Spleen (tissue), 11 donors: Measurements from ENCODE around the gene LPCAT1. TPM values are rescaled to one million over a fixed set of nuclear protein-coding genes. Genes with fewer than 3 reads are reported as not detected.
A peak's percentile ranks its signal among the peaks of the same experiment; 100 is the strongest.

Experiments used
- DNase-seq: peaks from one replicate; pipeline ENCODE4 v3.0.0-alpha.2; 2020
- H3K27ac ChIP-seq, 8 donors: fragments of 200-600 bp; sonication (generic) in 7 of 8; 1 replicate in 4 of 8; 2 replicates in 4 of 8; pipeline versions ENCODE4 v1.5.0 to v1.8.0; 2016 to 2021; ENCODE audit warnings: inconsistent platforms in 4 of 8, mild to moderate bottlenecking in 4 of 8, moderate library complexity in 1 of 8
- H3K27me3 ChIP-seq, 7 donors: fragments of 200-600 bp; sonication (generic) in 6 of 7; replicated peaks in 1 of 7; 1 replicate in 4 of 7; 2 replicates in 3 of 7; pipeline versions ENCODE4 v1.5.0 to v1.8.0; 2016 to 2021; ENCODE audit warnings: inconsistent platforms in 3 of 7, mild to moderate bottlenecking in 1 of 7
- H3K36me3 ChIP-seq, 6 donors: fragments of 200-600 bp; sonication (generic) in 5 of 6; 1 replicate in 4 of 6; 2 replicates in 2 of 6; pipeline versions ENCODE4 v1.5.0 to v1.8.0; 2016 to 2021; ENCODE audit warnings: inconsistent platforms in 2 of 6
- H3K4me1 ChIP-seq, 6 donors: fragments of 200-600 bp; sonication (generic) in 5 of 6; 1 replicate in 3 of 6; 2 replicates in 3 of 6; pipeline versions ENCODE4 v1.5.0 to v1.8.0; 2016 to 2021; ENCODE audit warnings: inconsistent platforms in 3 of 6
- H3K4me3 ChIP-seq, 8 donors: fragments of 200-600 bp; sonication (generic) in 7 of 8; 1 replicate in 4 of 8; 2 replicates in 4 of 8; pipeline versions ENCODE4 v1.5.0 to v1.8.0; 2016 to 2021; ENCODE audit warnings: inconsistent platforms in 4 of 8, mild to moderate bottlenecking in 4 of 8, moderate library complexity in 2 of 8
- H3K9me3 ChIP-seq, 8 donors: fragments of 200-600 bp; sonication (generic) in 7 of 8; 1 replicate in 4 of 8; 2 replicates in 4 of 8; pipeline versions ENCODE4 v1.5.0 to v1.8.0; 2016 to 2021; ENCODE audit warnings: inconsistent platforms in 4 of 8
- CTCF ChIP-seq, 11 experiments: fragments of 200-600 bp in 7 of 11; fragments of 450-650 bp in 4 of 11; sonication (generic) in 4 of 11; IDR thresholded peaks in 8 of 11; conservative IDR thresholded peaks in 3 of 11; 1 replicate in 7 of 11; 2 replicates in 4 of 11; pipeline versions ENCODE4 v1.4.0 to v1.8.0; 2016 to 2021; ENCODE audit warnings: antibody characterized with exemption in 11 of 11, inconsistent platforms in 4 of 11, mild to moderate bottlenecking in 1 of 11
- POLR2A ChIP-seq, 3 donors: fragments of 450-650 bp; IDR thresholded peaks; one replicate each; pipeline ENCODE4 v1.5.1; 2017; ENCODE audit warnings: antibody characterized with exemption in 3 of 3, mild to moderate bottlenecking in 1 of 3
- POLR2AphosphoS5 ChIP-seq, 3 donors: sonication (generic); formaldehyde crosslinking; IDR thresholded peaks; one replicate each; pipeline ENCODE4 v1.5.1; 2017; ENCODE audit warnings: antibody characterized with exemption in 3 of 3
- WGBS, 5 donors: extraction: QIAGEN DNeasy Blood & Tissue Kit in 3 of 5; methylation state at CpG; one replicate each; pipeline versions ENCODE4 v1.1.5 to v1.1.7; 2013 to 2018; 5-methylcytosine and 5-hydroxymethylcytosine counted together
- intact Hi-C: fragments of 100-400 bp; cut with DNase I; formaldehyde crosslinking; loops from one replicate; pipeline ENCODE4 v1.15.0; 2023; ENCODE audit warnings: low total_unique reads
- polyA plus RNA-seq, 3 donors: library from polyadenylated mRNA; stranded (reverse); fragments of 200-250 nt; gene quantifications; one replicate each; pipeline ENCODE4 v1.2.1, GENCODE V29; 2013
- total RNA-seq, 7 donors: library from RNA; depleted of rRNA in 3 of 7; stranded (reverse); fragments of >200 nt in 3 of 7; fragmentation: NEBNext Ultra II Directional in 4 of 7; extraction: Animal tissue kit (Norgen Biotek cat#: 25700) in 4 of 7; gene quantifications; one replicate each; pipeline versions ENCODE4 v1.1.0 to v1.2.1, GENCODE V29; 2016 to 2021
- donor health status: healthy with polysubstance abuse.
- donor health status: DM: no; HTN: no; CAD: no; lungs with moderate emphysema.
- donor health status: DM: no; HTN: no; CAD: no.
- donor health status: Bipolar disorder and iron deficiency.
- donor health status: healthy.
- donor health status: DM: no; HTN: no; CAD: no.
- donor health status: DM: yes; HTN: yes; CAD: no.

Gene LPCAT1
- total and polyA plus RNA-seq, 10 donors, result 52.2 to 322 (median 174) TPM

- no peaks in the 10 kb centered on the region for H3K27me3 ChIP-seq
- DNase-seq, result no peak
- H3K27ac ChIP-seq, result peak overlapping the region; percentile 49 to 96 (median 84)
- H3K36me3 ChIP-seq, result peaks cover 2 to 89% (median 58%) of the 10 kb centered on the region in 6 donors
- WGBS, 5 donors, result 56 to 79% (median 70%) methylated on average over 22 to 26 of the region's 26 CpGs
- intact Hi-C loops, result no loop called here
- no peaks in the 10 kb centered on the region for H3K9me3 ChIP-seq
- H3K4me1 ChIP-seq, result peaks cover 29 to 95% (median 81%) of the 10 kb centered on the region in 6 donors
- TF ChIP-seq CTCF (IDR thresholded peaks at IDR 0.05 in 8 of 11, conservative IDR thresholded peaks at IDR 0.05 in 3 of 11) (no peak), POLR2AphosphoS5 (IDR thresholded peaks at IDR 0.05) (peak; percentile 53 to 65 (median 53))
- peak overlapping the region in 1 of 8 donors; percentile 58 for H3K4me3 ChIP-seq
Observed at GRCh38 chr5:1481266-1481958, 42.3 kb downstream of the LPCAT1 start.

- H3K4me3 ChIP-seq, result peak overlapping the region in 1 of 8 donors; percentile 58
- peak overlapping the region; percentile 49 to 96 (median 84) for H3K27ac ChIP-seq
- no peak for TF ChIP-seq POLR2AphosphoS5 (IDR thresholded peaks at IDR 0.05)
- TF ChIP-seq CTCF (IDR thresholded peaks at IDR 0.05 in 8 of 11, conservative IDR thresholded peaks at IDR 0.05 in 3 of 11), result no peak
- TF ChIP-seq POLR2A (IDR thresholded peaks at IDR 0.05), result no peak
- no peaks in the 10 kb centered on the region for H3K27me3 ChIP-seq
- peak; percentile 78 for DNase-seq
- intact Hi-C loops, result no loop called here
- WGBS, 5 donors, result 66 to 90% (median 79%) methylated on average over 12 of the region's 12 CpGs
- H3K36me3 ChIP-seq, result peaks cover 2 to 89% (median 58%) of the 10 kb centered on the region in 6 donors
- peaks cover 26 to 94% (median 76%) of the 10 kb centered on the region in 6 donors for H3K4me1 ChIP-seq
- no peaks in the 10 kb centered on the region for H3K9me3 ChIP-seq
Observed at GRCh38 chr5:1480806-1481205, 43.0 kb downstream of the LPCAT1 start.

DNA sequence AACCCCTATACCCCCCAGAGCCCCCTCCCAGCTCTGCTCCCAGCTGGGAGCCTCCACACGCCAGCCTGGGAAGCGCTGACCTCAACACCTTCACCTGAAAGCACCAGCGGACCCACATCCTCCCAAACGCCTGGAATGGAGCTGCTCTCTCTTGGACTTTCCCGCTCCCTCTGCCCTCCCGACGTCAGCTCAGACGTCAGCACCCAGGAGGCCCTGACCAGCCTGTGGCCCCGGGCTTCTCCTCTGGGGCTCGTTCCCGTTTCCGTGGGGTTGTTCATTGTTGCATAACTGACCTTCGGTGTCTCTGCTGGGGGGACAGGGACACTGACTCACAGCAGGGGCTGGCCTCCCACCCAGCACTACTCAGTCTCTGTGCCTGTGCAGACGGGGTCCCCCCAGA lies 43.5 kb downstream of the LPCAT1 start:
- no peak for TF ChIP-seq POLR2A (IDR thresholded peaks at IDR 0.05)
- peak; percentile 68 to 83 (median 83) for TF ChIP-seq POLR2AphosphoS5 (IDR thresholded peaks at IDR 0.05)
- TF ChIP-seq CTCF (IDR thresholded peaks at IDR 0.05 in 8 of 11, conservative IDR thresholded peaks at IDR 0.05 in 3 of 11), result peak in 3 of 11 experiments; percentile 2 to 54 (median 8)
- no peaks in the 10 kb centered on the region for H3K9me3 ChIP-seq
- WGBS, 5 donors, result 31 to 64% (median 51%) methylated on average over 14 of the region's 14 CpGs
- no peaks in the 10 kb centered on the region for H3K27me3 ChIP-seq
- H3K36me3 ChIP-seq, result peaks cover 2 to 89% (median 58%) of the 10 kb centered on the region in 6 donors
- peak overlapping the region in 1 of 8 donors; percentile 58 for H3K4me3 ChIP-seq
- peak overlapping the region; percentile 49 to 96 (median 84) for H3K27ac ChIP-seq
- H3K4me1 ChIP-seq, result peaks cover 23 to 90% (median 70%) of the 10 kb centered on the region in 6 donors
- intact Hi-C loops, result no loop called here
- DNase-seq, result peak; percentile 94

- Histone ChIP-seq H3K9me3 (no peaks in the 10 kb centered on the region), H3K27ac (peak overlapping the region; percentile 49 to 96 (median 84)), H3K4me1 (peaks cover 21 to 87% (median 65%) of the 10 kb centered on the region in 6 donors), H3K36me3 (peaks cover 2 to 89% (median 60%) of the 10 kb centered on the region in 6 donors), H3K27me3 (no peaks in the 10 kb centered on the region), H3K4me3 (peak overlapping the region in 1 of 8 donors; percentile 58)
- WGBS, 5 donors, result 31 to 50% (median 38%) methylated on average over 21 of the region's 21 CpGs
- TF ChIP-seq POLR2A (IDR thresholded peaks at IDR 0.05) (no peak), POLR2AphosphoS5 (IDR thresholded peaks at IDR 0.05) (peak; percentile 21 to 72 (median 71)), CTCF (IDR thresholded peaks at IDR 0.05 in 8 of 11, conservative IDR thresholded peaks at IDR 0.05 in 3 of 11) (peak; percentile 58 to 86 (median 77))
- intact Hi-C loops, result no loop called here
- DNase-seq, result peak; percentile 90
Observed at GRCh38 chr5:1479581-1480188, 44.1 kb downstream of the LPCAT1 start.
